DLD1 (cell line): Measurements from ENCODE around the gene RPL13A.

Source experiments
- in situ Hi-C: cut with HindIII; loops from 2 replicates; pipeline ENCODE4 v1.10.0; 2017; ENCODE audit warnings: low sequenced_read_pairs

The RPL13A gene

DNA sequence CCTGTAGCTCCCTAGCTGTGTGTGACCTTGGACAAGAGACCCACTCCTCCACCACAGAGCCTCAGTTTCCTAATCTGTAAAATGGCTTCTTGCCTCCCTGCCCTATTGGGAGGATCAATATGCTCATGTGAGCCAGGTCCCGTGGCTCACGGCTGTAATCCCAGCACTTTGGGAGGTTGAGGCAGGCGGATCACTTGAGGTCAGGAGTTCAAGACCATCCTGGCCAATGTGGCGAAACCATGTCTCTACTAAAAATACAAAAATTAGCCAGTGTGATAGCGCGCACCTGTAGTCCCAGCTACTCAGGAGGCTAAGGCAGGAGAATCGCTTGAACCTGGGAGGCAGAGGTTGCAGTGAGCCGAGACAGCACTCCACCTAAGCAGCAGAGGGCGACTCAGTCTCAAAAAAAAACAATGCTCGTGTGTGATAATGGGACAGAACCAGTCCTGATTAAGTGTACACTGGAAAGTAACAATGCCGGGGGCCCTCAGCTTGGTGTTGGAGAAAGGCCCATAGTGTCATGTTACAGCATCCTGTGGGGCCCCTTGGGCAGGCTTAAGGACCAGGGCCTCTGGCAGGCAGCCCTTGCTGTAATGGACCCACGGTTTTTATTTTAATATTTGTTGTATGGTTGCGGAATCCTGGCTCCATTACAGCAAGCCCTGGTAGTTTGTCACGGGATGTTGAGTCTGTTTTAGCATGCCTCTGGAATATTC lies 15.6 kb downstream of the RPL13A start:
- in situ Hi-C loops, result no loop called here

DNA sequence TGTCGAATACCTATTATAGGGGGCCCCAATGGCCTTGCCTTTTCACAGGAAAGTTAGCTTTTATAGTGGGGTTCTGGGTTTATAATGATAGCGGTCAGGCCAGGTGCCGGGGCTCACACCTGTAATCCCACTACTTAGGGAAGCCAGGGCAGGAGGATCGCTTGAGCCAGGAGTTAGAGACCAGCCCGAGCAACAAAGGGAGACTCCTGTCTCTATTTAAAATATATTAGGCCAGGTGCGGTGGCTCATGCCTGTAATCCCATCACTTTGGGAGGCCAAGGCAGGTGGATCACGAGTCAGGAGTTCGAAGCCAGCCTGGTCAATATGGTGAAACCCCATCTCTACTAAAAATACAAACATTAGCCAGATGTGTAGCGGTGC lies 16.2 kb downstream of the RPL13A start:
- in situ Hi-C loops, result no loop called here

DNA sequence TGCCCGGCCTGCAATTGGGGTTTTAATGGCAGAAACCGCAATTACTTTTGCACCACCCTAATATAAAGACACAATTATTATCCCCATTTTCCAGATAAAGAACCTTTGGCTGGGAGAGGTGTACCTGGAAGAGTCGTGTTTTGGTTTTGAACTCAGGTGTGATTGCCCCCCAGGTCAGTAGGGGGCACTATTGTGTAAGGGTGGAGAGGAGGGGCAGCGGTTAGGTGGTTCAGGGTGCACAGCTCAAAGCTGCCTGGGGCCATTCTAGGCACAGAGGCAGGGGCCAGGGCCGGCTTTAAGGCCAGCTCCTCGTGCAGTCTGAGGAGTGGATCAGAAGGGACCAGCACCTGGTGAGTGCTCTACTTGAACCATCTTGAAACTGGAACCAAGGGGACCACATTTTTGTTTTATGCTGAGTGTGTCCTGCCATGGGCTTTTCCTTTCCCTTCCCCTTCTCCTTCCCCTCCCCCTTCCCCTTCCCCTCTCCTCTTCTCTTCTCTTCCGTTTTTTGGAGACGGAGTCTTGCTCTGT lies 19.2 kb downstream of the RPL13A start:
- in situ Hi-C loops, result no loop called here

DNA sequence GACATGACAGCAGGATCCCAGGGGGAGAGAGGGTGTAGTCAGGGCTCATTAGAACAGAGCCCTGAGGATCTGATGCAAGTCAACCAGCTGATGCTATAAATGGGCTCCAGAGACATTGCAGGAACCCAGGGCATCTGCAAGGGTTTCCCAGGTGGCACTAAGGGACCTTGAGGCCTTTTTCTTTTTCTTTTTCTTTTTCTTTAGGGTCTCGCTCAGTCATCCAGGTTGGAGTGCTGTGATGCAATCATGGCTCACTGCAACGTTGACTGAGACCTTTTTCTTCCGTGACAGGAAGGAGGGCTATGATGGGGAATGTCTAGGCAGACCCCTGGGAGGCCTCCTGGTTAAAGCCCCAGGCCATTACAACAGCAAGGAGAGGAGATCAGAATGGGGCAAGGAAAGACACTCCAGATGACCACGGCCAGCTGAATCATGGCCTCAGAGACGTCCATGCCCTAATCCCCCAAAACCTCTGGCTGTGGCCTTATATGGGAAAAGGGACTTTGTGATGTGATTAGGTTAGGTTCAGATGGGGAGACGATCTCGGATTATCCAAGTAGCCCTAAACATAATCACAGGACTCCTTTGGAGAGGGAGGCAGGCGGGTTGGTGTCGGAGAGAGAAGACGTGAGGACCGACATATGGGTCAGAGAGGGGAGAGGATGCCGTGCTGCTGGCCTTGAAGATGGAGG lies 20.5 kb downstream of the RPL13A start:
- in situ Hi-C loops, result no loop called here

DNA sequence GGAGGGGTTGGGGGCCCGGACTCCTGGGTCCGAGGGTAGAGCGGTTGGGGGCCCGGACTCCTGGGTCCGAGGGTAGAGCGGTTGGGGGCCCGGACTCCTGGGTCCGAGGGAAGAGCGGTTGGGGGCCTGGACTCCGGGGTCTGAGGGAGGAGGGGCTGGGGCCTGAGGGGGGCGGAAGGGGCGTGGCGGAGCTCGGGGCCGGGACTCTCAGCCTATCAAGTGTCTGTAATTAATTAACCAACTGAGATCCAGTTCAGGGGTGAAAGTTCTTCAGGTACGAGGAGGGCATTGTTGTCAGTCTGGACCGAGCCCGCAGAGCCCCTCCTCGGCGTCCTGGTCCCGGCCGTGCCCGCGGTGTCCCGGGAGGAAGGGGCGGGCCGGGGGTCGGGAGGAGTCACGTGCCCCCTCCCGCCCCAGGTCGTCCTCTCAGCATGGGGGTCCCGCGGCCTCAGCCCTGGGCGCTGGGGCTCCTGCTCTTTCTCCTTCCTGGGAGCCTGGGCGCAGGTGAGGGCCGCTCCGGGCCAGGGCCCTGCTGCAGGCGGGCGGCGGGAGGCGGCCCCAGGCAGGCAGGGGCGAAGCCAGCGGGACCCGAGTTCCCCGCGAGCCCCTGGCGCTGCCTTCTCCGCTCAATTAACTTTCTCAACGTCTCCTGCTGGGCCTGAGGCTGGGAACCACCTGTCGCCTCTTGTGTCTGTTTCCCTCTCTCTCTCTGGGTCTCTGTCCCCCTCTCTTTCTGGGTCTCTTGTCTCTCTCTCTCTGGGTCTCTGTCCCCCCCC lies 25.8 kb downstream of the RPL13A start:
- in situ Hi-C loops, result loop anchor here (10.0 kb wide), 1 partner anchor 52 kb away; no protein-coding TSS in a partner anchor

DNA sequence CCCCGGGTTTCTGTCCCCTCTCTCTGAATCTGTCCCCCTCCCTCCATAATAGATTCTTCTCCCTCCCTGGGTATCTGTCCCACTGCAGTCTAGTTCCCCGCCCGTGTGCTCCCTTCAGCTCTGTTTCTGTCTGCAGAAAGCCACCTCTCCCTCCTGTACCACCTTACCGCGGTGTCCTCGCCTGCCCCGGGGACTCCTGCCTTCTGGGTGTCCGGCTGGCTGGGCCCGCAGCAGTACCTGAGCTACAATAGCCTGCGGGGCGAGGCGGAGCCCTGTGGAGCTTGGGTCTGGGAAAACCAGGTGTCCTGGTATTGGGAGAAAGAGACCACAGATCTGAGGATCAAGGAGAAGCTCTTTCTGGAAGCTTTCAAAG lies 26.3 kb downstream of the RPL13A start:
- in situ Hi-C loops, result loop anchor here (10.0 kb wide), 1 partner anchor 51 kb away; no protein-coding TSS in a partner anchor

DNA sequence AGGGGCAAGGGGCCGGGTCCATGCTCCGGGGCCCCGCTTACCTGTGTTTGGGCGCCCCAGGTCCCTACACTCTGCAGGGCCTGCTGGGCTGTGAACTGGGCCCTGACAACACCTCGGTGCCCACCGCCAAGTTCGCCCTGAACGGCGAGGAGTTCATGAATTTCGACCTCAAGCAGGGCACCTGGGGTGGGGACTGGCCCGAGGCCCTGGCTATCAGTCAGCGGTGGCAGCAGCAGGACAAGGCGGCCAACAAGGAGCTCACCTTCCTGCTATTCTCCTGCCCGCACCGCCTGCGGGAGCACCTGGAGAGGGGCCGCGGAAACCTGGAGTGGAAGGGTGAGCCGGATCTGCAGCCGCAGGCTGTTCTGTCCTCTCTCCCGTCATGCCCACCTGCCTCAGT lies 26.7 kb downstream of the RPL13A start:
- in situ Hi-C loops, result loop anchor here (10.0 kb wide), 1 partner anchor 51 kb away; no protein-coding TSS in a partner anchor

DNA sequence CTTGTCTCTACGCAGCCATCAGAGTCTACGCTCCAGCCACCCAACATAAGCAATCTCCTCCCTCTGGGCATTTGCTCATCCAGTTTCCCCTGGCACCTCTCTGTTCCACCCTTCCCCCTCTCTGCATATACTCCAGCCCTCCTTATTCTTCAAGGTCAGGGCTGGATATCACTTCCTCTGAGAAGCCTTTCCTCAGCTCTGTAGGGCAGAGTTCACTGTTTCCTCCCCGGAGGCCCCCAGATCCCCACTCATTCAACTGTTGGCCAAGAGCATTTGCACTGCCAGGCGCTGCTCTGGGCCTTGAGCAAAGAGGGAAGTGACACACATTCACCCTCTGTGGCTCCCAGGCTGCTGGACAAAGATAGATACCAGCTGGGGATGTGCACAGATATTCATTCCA lies 28.4 kb downstream of the RPL13A start:
- in situ Hi-C loops, result loop anchor here (10.0 kb wide), 1 partner anchor 49 kb away; no protein-coding TSS in a partner anchor

DNA sequence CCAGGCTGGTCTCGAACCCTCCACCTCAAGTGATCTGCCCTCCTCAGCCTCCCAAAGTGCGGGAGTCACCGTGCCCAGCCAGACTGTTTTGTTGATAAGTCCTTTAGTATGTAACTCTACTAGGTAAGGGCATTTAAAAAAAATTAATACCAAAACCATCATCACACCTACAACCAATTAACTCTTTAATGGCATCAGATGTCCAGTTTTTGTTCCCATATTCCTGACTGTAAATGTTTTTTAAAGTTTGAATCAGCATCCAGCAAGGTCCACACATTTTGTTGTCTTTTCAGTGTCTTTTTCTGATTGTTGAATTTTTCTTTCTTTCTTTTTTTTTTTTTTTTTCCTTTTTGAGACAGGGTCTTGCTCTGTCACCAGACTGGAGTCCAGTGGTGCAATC lies 30.6 kb downstream of the RPL13A start:
- in situ Hi-C loops, result loop anchor here (10.0 kb wide), 1 partner anchor 47 kb away; no protein-coding TSS in a partner anchor

DNA sequence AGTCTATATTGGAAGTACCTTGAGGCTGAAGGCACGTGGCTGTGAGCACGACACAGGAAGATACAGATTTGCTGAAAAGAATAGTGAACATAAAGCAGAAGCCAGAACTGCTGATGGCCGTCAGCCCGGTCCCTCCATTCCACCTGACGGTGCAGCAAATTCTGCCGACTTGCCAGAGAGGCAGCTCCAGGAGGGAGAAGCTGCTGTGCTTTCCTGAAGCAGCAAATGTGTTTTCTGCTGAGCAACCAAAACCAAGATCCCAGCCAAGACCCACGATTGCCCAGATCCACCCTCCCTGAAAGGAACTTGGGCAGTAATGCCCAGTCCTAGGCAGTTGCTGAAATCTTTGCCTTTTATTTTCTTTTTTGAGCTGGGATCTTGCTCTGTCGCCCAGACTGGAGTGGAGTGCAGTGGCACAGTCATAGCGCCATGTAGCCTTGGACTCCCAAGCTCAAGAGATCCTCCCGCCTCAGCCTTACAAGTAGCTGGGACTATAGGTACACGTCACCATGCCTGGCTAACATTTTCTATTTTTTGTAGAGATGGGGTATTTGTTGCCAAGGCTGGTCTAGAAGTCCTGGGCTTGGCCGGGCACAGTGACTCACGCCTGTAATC lies 33.4 kb downstream of the RPL13A start:
- in situ Hi-C loops, result no loop called here

DNA sequence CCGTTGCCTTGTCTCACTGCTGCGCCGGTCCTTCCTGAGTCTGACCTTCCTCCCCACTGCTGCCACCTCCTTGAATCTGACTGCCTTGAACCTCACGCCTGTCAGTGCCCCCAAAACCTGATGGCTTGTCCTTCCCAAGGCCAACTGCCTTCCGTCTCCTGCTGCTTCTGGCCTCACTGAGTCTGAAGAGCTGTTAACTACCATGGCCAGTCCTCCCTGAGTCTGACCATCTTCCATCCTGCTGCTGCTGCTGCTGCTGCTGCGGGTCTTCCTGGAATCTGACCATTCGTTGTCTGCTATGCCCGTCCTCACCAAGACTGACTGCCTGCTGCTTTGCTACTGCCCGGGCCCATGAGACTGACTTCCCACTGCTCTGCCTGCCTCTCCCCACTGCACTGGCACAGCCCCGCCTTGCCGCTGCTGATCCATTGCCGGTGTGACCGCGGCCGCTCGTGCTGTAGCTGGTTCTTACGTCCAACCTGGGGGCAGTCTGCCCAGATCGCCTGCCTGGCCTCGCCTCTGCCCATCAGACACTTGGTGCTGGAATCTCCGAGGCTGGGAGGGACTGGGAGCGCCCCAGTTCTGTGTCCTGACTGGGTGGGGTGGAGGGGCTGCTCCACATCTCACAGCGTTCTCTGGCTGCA lies 37.5 kb downstream of the RPL13A start:
- in situ Hi-C loops, result no loop called here

DNA sequence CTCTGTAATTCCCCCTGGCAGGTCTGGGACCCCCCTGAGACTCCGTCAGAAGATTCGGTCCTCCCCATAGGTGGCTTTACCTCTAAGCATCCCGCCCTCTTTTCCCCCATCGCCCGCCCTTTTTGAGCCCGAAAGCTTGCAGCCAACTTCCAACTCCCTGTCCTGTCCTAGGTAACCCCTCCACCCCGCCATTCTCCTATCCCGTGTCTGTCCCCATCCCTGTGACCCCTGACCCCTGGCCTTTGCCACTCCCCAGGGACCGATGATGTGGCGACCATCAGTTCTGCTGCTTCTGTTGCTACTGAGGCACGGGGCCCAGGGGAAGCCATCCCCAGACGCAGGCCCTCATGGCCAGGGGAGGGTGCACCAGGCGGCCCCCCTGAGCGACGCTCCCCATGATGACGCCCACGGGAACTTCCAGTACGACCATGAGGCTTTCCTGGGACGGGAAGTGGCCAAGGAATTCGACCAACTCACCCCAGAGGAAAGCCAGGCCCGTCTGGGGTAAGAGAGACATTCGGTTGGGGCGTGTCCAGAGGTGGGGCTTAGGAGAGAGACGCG lies 40.9 kb downstream of the RPL13A start:
- in situ Hi-C loops, result no loop called here

DNA sequence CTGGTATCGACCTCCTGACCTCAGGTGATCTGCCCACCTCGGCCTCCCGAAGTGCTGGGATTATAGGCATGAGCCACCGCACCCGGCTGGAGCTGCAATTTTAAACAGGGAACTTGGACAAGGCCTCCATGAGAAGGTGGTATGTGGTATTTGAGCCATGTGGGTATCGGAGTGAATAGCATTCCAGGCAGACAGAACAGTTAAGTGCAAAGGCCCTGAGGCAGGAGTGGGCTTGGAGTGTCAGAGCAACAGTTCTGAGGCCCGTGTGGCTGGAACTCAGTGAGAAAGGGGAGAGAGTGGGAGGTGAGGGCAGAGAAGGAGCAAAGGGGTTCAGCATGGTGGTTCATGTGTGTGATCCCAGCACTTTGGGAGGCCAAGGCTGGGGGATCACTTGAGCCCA lies 43.3 kb downstream of the RPL13A start:
- in situ Hi-C loops, result no loop called here

DNA sequence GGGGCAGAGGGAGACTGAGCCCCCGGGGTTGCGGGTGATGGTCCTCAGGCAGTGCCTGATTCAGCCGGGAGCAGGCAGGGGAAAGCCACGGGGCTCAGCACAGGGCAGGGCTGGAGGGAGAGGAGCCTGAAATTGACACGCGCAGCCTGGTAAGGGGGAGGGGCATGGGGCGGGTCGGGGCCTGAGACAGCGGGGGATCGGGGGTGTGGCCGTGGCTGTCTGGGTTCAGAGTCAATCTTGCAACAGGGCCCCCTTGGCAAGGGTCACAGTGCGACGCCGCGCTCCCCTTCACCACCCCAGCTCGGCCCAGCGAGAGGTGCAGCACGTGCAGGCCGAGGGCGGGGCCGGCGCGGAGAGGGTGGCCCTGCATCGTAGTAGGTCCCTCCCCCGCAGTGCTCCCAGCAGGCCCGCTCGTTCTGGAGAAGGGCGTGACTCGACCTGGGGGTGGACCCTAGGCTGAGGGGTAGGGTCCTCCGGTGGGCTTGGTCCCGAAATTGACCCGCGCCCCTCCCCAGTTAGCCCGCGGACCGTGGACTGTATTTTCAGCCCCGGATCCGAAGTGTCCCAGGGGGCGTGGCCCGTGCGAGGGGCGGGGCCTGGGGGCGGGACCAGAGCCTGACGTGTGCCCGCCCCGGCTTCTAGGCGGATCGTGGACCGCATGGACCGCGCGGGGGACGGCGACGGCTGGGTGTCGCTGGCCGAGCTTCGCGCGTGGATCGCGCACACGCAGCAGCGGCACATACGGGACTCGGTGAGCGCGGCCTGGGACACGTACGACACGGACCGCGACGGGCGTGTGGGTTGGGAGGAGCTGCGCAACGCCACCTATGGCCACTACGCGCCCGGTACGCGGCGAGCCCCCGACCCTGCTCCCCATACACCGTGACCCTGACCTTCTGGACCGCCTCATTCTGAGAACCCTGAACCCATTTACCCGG lies 46.4 kb downstream of the RPL13A start:
- in situ Hi-C loops, result no loop called here

DNA sequence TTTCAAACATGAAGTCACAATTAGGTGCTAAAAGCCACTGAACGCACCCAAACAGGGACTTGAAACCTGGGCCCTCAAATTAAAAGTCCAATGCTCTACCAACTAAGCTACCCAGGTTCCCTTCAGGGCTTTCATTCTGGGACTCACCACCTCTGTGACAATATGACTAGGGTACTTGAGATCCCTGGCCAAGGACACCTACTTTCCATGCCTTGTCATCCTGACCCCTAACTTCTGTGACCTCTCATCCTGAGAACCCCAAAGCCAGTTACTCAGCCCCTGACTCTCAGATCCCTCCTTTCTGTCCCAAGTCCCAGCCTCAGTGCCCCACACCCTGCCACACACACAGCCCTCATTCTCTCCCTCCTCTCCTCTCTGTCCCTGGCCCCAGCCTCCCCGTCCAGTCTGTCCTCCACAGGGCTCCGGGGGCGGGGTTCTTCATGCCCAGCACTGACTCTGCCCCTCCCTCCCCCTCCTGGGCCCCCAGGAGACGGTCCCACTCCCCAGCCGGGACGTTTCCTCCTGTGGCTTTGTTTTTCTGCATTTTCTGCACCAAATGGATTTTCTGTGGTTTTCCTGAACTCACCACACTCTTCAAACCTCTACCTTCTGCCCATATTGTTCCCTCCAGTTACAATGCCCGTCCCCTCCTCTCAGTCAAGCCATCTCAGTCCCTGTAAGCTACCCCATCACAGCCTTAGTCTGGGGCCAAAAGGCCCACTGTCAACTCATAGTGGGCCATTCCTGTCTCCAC lies 47.4 kb downstream of the RPL13A start:
- in situ Hi-C loops, result no loop called here

DNA sequence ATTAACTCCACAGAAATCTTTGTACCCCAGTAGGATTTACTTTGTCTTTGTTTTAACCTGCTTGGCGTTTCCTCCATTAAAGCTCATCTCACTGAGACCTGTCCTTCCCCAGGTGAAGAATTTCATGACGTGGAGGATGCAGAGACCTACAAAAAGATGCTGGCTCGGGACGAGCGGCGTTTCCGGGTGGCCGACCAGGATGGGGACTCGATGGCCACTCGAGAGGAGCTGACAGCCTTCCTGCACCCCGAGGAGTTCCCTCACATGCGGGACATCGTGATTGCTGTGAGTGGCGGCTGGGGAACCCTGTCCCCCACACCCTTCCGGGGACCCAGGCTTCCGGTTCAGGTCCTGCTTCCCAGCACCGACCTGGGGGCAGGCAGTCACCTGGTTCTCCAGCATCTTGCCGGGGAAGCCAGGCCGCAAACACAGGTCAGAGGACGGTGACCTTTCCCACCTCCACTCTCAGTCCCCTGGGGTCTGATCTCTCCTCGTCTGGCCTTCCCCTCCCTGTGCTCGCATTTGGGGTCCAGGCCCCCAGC lies 49.6 kb downstream of the RPL13A start:
- in situ Hi-C loops, result no loop called here

DNA sequence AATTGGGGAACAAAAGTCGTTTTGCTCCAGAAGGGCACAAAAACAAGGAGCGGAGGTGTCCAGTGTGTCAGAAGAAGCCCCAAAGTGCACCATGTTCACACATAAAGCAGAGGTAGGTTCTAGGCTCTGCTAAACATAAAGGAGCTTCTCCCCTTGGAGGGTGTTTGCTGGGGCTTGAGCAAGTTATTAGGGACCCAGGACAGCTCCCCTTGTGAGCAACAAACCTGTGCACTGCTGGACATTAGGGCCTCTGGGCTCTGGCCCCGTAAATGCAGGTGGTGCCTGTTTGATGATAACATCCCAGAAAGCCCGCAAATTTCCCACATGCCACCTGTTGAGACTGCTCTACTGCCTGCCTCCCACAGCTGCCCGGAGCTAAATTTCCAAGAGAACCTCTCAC lies 51.2 kb downstream of the RPL13A start:
- in situ Hi-C loops, result no loop called here
